M059J (cell line): Measurements from ENCODE around the gene LDLRAD4. TPM values are rescaled to one million over a fixed set of nuclear protein-coding genes. Genes with fewer than 3 reads are reported as not detected.
"Not testable (repeated sequence)": the region's sequence is repeated elsewhere in the genome, so short reads cannot be mapped to it uniquely, and the experiment has no call there.

Source experiments
- DNase-seq: peaks from one replicate; pipeline ENCODE4 v3.0.0-alpha.2; 2012; ENCODE audit warnings: low read depth
- total RNA-seq: library from RNA; depleted of rRNA; stranded (reverse); fragments of >200 nt; shearing (Covaris generic); gene quantifications from 2 replicates; pipeline ENCODE4 v1.2.3, GENCODE V29; 2014

LDLRAD4 gene
- total RNA-seq, 1 experiment from 2014 or later = 1.9 TPM

GRCh38 chr18:13335903-13336302 is 117.3 kb downstream of the LDLRAD4 start:
- no peak for DNase-seq

GRCh38 chr18:13336841-13337240 is 118.3 kb downstream of the LDLRAD4 start:
- peak; percentile 20 for DNase-seq

- DNase-seq = no peak
These were observed 118.8 kb downstream of the LDLRAD4 start for GRCh38 chr18:13337369-13337768.

GRCh38 chr18:13338318-13338717 is 119.8 kb downstream of the LDLRAD4 start:
- DNase-seq = no peak

- no peak for DNase-seq
These were observed 121.1 kb downstream of the LDLRAD4 start for GRCh38 chr18:13339653-13340052.

GRCh38 chr18:13346449-13346848 is 127.9 kb downstream of the LDLRAD4 start:
- not testable (repeated sequence) for DNase-seq

- DNase-seq = no peak
These were observed 134.7 kb downstream of the LDLRAD4 start for GRCh38 chr18:13353084-13353823.

GRCh38 chr18:13354402-13354801 is 135.8 kb downstream of the LDLRAD4 start:
- no peak for DNase-seq

- DNase-seq = no peak
These were observed 137.5 kb downstream of the LDLRAD4 start for GRCh38 chr18:13356032-13356431.

- DNase-seq = no peak
These were observed 138.7 kb downstream of the LDLRAD4 start for GRCh38 chr18:13357289-13357688.

- no peak for DNase-seq
These were observed 140.7 kb downstream of the LDLRAD4 start for GRCh38 chr18:13359210-13359609.

GRCh38 chr18:13361431-13361830 is 142.9 kb downstream of the LDLRAD4 start:
- no peak for DNase-seq

GRCh38 chr18:13362051-13362450 is 143.5 kb downstream of the LDLRAD4 start:
- DNase-seq = no peak

GRCh38 chr18:13362607-13363006 is 144.0 kb downstream of the LDLRAD4 start:
- DNase-seq = no peak

GRCh38 chr18:13363359-13363758 is 144.8 kb downstream of the LDLRAD4 start:
- no peak for DNase-seq

GRCh38 chr18:13364721-13365205 is 146.2 kb downstream of the LDLRAD4 start:
- no peak for DNase-seq

- DNase-seq = no peak
These were observed 147.6 kb downstream of the LDLRAD4 start for GRCh38 chr18:13366131-13366530.

GRCh38 chr18:13366541-13366940 is 148.0 kb downstream of the LDLRAD4 start:
- no peak for DNase-seq

- no peak for DNase-seq
These were observed 148.7 kb downstream of the LDLRAD4 start for GRCh38 chr18:13366962-13367892.

- no peak for DNase-seq
These were observed 149.7 kb downstream of the LDLRAD4 start for GRCh38 chr18:13368080-13368813.

- no peak for DNase-seq
These were observed 150.8 kb downstream of the LDLRAD4 start for GRCh38 chr18:13369353-13369752.
